AG10803 (cell line): ENCODE data around the gene GRID2.

Experiments
- DNase-seq: peaks from one replicate; pipeline ENCODE4 v3.0.0; 2010; ENCODE audit warnings: low read depth
- H3K4me3 ChIP-seq: 2 replicates; pipeline ENCODE4 v1.5.1; 2011; ENCODE audit warnings: mild to moderate bottlenecking, low read length, control low read depth
- TF ChIP-seq, protein P1 (sequence below): conservative IDR thresholded peaks from 2 replicates; pipeline ENCODE4 v1.5.1; 2011; ENCODE audit warnings: mild to moderate bottlenecking, low read length, control low read depth, inconsistent platforms

The GRID2 gene

DNA sequence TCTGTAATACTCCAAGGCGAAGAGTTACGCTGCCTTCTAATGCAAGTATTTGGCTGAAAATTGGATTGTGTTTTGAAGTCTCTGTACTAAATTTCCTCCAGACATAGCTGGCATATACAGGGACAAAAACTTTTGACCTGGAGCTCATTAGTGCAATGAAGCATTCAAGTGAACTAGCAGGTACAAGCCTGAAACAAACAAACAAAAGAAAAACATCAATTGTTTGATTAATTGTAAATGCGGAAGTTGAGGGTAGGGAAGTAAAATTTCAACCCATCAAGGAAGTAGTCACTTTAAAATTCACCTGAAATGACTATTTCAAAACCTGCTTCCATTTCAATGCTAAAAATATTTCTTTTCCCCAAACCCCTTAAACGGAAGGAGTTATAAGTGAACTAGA lies 1008.5 kb downstream of the GRID2 start:
- H3K4me3 ChIP-seq = no peak overlapping the region
- TF ChIP-seq, protein P1, sequence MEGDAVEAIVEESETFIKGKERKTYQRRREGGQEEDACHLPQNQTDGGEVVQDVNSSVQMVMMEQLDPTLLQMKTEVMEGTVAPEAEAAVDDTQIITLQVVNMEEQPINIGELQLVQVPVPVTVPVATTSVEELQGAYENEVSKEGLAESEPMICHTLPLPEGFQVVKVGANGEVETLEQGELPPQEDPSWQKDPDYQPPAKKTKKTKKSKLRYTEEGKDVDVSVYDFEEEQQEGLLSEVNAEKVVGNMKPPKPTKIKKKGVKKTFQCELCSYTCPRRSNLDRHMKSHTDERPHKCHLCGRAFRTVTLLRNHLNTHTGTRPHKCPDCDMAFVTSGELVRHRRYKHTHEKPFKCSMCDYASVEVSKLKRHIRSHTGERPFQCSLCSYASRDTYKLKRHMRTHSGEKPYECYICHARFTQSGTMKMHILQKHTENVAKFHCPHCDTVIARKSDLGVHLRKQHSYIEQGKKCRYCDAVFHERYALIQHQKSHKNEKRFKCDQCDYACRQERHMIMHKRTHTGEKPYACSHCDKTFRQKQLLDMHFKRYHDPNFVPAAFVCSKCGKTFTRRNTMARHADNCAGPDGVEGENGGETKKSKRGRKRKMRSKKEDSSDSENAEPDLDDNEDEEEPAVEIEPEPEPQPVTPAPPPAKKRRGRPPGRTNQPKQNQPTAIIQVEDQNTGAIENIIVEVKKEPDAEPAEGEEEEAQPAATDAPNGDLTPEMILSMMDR = no peak
- DNase-seq = no peak

DNA sequence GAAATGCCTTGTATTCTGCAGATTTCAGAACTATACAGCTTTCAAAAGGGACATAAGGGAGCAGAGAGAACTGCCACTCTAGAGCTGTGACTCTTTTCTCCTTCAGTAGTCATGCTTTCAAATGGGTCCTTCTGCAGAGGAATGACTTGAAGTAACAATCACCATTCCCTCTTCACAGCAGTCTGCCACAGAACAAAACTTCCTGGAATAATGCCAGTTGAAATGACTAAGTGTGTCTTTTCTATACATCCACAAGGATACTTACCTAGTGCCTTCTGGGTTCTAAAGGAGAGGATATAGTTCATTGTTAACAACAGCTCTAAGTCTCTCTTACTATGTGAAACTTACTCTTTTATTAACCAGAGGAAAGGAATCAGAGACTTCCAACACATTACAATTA lies 1009.4 kb downstream of the GRID2 start:
- TF ChIP-seq, protein P1 = no peak
- no peak overlapping the region for H3K4me3 ChIP-seq
- no peak for DNase-seq

DNA sequence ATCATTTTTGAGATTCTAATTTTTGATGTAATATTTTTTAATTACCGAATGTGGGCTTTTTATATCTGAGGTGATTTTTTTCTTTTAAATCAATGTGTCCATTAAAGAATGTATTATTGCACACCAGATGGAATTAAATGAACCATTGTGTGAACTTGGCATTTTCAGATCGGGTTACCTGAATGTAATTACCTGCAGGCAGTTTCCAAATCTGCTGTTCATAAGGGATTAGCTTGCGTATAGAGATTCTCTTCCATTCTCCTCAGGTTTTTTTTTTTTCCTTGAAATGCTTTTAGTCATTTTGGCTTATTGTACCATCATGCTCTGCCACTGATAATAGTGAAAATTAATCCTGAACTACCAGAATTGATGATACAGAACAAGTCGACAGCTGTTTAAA lies 1013.3 kb downstream of the GRID2 start:
- no peak for DNase-seq
- TF ChIP-seq, protein P1 = no peak
- no peak overlapping the region for H3K4me3 ChIP-seq

DNA sequence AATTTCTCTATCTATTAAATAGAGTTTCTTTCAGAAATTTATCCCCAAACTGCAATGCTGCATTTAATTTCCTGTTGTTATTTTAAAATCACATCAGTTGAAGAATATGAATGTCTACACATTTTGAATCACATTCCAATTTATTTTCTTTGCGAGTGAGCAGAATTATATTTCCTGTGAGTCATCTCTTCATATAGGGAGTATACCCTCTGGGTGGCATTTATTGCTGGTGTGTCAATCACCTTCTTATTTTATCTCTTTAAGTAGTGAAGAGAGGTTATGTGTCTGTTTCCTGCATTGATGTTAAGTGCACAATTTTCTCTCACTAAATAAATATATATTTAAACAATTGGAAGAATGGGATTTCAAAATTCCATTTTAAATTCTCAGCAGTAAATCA lies 1013.8 kb downstream of the GRID2 start:
- no peak for DNase-seq
- no peak overlapping the region for H3K4me3 ChIP-seq
- TF ChIP-seq, protein P1 = no peak

DNA sequence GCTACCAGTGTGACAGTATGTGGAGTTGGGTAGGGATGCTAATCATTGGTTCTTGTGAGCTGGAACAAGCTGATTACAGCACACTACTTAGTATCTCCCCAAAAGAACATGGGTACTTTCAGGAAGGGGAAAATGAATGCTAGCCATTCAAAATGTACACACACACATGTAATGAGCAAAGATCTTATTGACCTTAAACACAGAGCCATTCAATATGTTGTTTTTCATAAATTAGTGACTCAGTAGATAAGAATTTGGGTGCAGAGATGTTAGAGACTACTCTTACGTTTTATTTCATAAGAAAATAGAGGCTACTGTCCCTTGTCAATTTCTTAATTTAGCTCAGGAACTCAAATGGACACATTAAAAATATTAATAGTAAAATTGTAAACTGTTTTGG lies 1015.3 kb downstream of the GRID2 start:
- TF ChIP-seq, protein P1 = no peak
- H3K4me3 ChIP-seq = no peak overlapping the region
- no peak for DNase-seq

DNA sequence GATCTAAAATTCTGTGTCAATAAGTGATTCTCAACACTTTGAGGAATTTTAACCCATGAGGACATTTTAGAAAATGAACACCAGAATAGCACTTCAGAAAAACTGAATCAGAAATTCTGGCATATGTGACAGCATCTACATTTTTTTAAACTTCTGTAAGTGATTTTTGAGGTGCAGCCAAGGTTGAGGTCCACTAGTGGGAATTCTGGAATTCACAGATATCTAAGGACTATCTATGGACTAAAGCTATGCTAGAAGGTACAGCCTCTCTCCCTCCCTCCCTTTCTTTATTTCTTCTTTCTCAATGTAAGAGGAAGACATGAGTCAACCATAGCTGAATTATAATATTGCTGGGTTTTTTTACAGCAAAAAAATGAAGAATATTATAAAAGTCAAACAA lies 1016.6 kb downstream of the GRID2 start:
- TF ChIP-seq, protein P1 = no peak
- no peak overlapping the region for H3K4me3 ChIP-seq
- DNase-seq = no peak

DNA sequence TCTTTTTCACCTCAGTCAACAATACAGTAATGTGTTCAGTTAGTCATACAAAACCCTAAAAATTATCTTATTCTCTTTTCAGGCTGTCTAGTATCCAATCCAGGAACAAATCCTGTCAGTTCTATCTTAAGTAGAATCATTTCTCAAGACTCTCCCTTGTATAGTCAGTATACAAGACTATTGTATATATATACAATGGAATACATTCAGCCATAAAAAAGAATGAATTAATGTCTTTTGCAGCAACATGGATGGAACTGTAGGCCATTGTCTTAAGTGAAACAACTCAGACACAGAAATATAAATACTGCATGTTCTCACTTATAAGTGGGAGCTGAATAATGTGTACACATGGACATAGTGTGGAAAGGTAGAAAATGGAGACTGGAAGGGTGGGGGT lies 1023.6 kb downstream of the GRID2 start:
- no peak overlapping the region for H3K4me3 ChIP-seq
- TF ChIP-seq, protein P1 = no peak
- no peak for DNase-seq
